Embryonic facial prominence (tissue), 1 donor: ENCODE results near the gene KIF14.
"Not testable (repeated sequence)": the region's sequence is repeated elsewhere in the genome, so short reads cannot be mapped to it uniquely, and the experiment has no call there.

Experiments used
- DNase-seq: peaks from one replicate; pipeline ENCODE4 v3.0.0-alpha.2; 2016; ENCODE audit errors: extremely low spot score

KIF14 gene

DNA sequence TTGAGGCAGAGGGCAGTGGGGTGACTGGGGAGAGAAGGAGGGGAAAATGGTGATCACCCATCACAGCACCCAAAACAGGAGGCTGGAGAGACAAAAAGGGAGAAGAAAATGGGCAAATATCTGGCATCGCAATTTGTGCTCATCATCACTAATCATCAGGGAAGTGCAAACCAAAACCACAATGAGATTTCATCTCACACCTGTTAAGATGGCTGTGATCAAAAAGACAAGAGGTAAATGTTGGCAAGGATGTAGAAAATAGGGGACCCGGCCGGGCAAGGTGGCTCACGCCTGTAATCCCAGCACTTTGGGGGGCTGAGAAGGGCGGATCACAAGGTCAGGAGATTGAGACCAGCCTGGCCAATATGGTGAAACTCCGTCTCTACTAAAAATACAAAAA lies 74.0 kb downstream of the KIF14 start:
- no peak for DNase-seq

DNA sequence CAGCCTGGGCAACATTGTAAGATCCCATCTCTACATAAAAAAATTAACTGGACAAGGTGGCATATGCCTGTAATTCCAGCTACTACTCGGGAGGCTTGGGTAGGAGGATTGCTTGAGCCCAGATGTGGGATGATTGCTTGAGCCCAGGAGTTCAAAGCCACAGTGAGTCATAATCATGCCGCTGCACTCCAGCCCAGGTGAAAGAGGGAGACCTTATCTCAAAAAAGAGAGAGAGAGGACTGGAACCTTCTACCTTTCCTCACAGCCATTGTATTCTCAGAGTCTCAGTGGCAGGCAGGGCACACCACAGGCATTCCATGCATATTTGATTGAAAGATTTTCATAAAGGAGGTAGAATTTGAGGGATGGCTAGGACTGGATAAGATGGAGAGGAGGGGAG lies 78.4 kb downstream of the KIF14 start:
- DNase-seq = no peak

DNA sequence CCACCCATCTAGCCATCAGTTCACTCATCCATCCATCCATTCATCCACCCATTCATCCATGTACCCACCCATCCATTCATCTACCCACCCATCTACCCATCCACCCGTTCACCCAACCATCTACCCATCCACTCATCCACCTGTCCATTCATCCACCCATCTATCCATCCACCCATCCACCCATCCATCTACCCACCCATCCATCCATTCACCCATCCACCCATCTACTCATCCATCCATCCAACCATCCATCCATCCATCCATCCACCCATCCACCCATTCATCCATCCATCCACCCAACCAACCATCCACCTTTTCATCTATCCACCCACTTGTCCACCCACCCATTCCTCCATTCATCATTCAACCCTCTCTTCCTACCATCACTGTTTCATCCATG lies 80.3 kb downstream of the KIF14 start:
- no peak for DNase-seq

DNA sequence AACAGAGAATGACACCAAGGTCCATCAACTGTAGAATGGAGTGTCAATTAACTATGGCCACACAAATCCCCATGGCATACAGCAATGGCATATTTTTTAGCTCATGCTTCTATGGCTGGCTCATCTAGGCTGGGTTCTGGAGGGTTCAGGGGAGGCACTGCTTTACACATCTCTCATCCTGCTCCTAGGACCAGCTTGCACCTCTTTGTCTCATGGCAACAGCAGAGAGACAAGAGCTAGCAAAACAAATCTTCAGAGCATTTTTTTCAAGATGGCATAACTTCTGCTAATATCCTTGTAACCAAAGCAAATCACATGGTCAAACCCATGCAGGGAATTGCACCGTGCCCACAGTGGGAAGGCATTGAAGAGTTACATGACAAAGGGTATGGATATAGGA lies 82.4 kb downstream of the KIF14 start:
- no peak for DNase-seq

DNA sequence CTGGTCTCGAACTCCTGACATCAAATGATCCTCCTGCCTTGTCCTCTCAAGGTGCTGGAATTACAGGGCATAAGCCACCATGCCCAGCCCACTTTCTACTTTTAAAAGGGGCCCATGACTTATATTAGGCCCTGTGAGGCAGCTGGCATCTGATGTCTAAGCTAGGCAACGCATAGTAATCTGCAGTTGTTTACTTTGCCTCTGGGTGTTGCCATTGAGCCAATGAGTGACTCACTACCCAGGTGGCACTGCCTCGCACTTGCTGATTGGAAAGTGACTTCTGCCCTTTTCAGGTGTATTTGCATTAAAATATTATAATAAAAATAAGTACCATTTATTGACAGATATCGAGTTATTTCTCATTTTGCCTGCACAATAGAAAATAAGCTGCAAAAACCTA lies 84.9 kb downstream of the KIF14 start:
- DNase-seq = no peak

DNA sequence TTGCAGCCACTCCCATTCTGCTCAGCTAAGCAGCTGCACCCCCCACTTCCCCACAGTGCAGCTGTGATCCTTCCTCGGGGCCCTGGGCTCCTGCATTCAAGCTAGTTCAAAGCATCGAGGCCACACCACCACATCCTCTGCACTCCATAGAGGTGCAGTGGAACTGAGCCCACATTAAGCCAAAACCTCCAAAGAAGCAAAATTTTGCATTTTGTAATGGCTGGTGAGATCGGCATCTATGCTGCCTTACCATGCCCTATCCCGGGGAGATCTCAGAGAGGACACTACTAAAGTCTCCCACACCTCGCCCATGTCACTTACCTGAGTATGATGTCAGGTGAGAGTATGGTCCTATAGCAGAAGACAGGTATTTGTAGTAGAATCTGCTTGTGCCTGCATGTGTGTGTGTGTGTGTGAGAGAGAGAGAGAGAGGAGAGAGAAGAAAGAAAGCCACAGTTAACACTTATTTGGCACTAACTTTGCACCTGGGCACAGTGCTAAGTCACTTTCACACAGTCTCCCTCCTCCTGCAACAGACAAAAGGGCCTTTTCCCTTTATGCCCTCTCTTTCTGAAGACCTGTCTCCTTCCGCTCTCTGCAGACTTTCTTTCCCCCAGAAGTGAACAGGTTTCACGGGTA lies 89.8 kb downstream of the KIF14 start:
- no peak for DNase-seq

DNA sequence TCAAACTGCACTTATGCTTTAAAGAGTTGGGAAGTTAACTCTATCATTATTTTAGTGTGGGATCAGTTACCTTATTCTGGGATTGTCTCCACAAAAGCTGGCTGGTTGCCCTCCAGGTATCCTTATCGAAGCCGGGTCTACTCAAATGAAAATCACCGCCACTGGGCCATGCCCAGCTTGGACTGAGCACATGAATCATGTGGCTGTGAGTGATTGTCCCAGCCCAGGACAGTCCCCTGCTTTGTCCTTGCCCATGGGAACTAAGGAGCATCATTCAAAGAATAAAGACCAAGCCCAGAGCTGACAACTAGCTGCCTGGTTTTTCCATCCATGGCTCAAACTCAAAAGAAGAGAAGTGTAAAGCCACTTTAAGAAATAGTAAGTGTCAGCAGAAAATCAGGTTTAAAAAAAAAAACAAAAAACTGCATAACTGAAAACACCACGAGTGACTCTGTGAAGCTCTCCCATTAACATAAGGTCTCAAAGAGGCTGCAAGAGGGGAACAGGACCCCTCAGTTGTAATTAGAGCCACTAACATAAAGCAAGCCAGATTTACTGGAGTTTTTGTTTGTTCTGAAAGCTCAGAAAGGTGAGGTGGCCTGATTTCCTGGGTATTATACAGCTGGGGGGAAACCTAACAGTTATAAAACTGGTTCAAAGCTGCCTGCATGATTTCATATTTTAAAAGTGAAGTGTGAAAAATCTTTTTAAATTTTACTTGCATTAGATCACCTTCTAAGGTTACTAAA lies 91.5 kb downstream of the KIF14 start:
- no peak for DNase-seq

DNA sequence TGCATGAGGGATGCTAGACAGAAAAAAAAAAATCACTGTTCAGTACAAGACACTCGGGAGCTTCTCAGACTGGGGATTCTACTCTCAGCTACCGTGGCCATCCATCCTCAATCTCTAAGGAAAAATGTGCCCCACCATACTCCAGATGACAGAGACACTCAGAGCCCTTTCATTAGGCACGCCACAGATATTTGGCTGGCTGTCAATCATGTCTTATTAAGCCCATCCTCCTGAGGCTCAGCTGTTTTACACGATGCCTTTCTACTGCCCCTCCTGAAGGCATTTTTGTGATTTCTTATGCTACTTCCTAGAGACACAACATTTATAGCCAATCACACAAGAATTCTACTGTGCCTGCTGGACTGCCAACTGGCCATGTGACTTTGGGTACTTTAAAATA lies 92.9 kb downstream of the KIF14 start:
- DNase-seq = no peak

DNA sequence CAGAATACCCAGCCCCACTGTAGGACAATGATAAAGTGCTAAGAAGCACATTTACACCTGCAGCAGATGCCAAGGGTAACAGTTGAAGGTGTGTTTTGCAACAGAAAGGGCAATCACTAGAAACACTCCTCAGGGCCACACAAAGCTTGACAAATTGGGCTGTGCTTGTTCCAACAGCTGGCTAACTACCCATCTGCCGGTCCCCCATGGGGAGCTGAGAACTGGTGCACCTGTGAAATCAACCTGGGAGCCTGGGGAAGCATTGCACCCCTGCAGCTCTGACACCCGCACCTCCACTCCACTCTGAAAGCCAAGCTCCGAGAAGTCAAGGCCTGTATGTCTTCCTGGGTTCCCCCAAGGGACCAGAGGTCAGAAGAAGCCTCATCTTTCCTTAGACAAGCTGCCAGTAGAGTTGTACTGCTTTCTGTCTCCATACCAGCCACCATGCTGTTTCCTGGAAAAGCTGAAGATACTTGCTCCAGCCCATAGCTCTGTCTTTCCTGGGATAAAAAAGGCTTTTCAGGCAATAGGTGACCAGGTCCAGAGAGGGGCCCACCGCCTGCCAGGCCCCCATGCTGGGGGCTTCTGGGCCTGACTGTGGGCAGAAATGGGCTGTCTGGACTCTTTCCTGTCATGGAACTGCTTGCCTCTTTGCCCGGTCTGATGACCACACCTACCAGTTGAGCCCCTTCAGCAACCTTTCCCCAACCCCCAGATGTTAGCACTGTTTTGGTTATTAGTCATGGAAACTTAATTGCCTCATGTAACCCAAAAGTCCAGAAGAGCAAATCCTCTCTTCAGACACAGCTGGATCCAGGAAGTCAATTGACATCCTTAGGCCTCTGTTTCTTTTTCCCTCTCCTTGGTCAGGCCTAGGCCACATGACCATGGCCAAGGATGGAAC lies 93.6 kb downstream of the KIF14 start:
- DNase-seq = no peak

DNA sequence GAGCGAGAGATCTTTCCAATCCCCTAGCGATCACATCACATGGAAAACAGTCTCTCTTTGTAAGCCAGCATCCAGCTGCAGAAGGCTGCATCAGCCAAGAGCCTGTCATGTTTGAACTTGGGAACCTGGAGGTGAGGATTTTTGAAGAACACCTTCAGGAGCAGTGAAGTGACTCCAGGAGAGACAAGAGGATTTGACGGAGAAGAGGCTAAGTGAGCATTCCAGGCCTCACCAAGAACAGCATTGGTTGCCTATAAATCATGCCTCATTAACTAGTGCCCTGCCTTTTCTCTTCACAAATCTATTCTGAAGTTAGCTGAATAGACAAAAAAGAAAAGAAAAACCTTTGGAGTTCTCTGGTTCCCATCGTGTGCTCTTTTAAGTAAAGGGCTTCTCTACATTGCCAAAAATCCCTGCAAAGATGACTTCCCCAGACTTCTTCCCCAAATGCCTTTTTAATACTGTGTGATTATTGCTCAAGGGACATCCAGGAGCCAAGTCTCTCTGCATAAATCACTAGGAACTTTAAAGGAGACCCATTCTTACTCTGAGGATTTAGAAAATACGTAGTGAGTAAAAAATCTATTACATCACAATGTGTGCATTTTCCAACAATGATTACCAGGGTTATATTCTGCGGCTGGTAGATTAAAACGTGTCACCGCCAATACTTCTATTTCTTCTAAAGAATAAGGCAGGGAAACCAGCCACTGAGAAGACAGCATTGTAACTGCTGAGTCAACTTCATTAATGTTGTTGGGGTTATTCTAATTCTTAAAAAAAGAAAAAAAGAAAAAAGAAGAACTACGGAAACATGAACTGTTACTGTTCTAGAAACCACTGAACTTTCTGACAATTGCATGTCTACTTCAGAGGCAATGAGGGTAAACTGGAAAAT lies 95.2 kb downstream of the KIF14 start:
- DNase-seq = peak; percentile 46

DNA sequence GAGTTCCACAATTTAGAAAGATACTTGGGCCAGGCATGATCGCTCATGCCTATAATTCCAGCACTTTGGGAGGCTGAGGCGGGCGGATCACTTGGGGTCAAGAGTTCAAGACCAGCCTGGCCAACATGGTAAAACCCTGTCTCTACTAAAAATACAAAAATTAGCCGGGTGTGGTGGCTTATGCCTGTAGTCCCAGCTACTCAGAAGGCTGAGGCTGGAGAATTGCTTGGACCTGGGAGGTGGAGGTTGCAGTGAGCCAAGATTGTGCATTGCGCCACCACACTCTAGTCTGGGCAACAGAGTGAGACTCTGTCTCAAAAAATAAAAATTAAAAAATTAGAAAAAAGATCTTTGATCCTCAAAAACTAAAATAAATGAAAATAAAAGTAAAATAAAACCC lies 96.0 kb downstream of the KIF14 start:
- DNase-seq = not testable (repeated sequence)

DNA sequence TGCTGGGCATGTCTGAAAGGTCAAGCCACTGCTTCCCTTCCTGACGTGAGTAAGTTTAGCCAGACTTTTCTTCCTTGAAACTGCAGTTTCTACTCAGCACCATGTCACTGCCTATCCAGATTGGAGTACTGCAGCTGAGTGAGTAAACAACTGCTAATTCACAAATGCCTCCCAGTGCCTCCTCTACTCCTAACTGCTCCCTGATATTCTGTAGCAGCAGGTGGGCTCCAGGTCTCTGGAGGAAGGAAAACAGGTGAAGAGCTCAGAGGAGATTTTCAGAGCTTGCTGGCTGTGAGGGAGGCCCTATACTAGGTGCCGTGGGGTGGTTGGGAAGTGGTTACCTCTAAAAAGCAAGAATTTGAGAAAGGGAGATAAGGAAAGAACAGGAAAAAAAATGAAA lies 96.5 kb downstream of the KIF14 start:
- no peak for DNase-seq

DNA sequence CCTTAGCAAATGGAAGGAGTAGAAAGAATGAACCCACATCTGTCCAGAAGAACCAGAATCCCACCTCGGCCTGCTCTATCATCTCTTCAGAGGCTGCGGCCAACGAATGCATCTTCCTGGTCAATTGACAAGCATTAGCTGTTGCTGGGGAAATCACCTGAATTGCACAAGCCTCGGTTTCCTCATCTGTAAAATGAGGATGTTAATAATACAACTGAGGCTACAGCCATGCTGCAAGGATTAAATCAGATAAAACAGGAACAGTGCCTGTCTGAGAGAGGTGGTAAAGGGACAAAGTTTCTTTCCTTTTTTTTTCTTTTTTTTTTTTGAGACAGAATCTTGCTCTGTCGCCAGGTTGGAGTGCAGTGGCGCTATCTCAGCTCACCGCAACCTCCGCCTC lies 99.8 kb downstream of the KIF14 start:
- no peak for DNase-seq

DNA sequence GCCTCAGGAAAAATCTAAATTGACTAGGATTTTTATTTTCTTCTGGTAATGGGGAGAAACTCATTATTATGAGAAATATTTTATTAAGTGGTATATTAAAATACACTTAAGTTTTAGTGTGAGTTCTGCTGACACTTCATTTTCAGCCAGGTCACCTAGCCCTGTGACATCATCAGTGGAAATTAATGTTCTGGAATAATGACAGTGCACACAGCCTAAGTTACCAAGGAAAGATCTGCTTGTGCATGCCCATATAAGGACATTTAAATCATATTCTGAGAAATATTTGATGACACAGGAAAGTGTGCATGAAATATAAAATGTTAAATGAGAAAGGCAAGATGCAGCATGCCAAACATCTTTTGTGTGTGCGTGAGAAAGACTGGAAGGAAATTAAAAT lies 102.0 kb downstream of the KIF14 start:
- no peak for DNase-seq

DNA sequence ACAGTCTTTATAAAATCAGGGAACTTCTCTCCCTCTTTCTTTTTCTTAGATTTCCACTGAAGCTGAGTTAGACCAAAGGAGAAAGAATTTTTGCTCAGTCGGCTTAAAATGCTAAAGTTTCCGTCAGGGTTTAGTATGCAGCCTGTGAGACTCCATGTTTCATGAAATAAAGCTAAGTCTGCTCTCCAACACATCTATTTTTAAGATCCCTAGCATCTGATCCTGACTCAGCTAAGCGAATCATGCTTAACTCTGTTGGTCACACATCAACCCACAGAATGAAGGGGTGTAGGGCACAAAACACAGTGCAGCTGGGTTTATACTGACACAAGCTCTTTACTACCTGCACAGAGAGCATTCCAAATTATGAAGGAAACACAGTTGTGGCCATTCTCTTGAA lies 108.4 kb downstream of the KIF14 start:
- no peak for DNase-seq

DNA sequence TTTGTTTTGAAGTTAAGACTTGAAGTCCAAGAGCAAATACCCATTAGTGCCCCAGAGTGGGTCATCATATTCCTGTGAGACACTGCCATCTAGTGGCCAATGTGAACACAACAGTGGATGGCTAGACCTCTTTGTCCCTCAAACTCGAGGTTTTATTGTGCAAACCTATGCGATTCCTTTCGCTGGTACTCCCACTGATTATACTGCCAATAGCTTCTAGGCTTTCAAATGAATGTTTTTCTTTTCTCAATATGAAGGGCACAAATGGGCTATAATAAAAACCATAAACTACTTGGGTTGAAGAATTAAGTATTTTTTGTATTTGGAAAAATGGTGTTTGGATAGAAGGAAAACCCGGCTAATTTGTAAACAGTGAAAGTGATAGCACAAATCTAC lies 110.3 kb downstream of the KIF14 start:
- DNase-seq = peak; percentile 59

DNA sequence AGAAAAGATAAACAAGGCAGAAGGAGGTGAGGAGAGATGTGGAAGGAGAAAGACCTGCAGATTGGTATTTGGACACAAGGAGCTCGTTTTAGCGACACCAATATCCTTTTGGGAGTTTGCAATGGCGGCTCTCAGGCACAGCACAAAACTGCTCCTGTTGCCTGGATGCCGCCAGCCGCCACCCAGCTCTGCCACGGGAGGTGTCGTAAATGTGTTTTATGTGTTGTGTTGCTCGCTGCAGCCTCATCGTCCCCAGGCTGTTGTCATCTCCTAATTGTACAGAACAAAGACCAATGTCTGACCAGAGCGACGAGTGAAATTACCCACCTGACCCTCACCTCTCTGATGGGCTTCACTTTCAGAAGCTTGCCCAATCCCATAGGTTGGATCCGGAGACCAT lies 114.1 kb downstream of the KIF14 start:
- DNase-seq = no peak

DNA sequence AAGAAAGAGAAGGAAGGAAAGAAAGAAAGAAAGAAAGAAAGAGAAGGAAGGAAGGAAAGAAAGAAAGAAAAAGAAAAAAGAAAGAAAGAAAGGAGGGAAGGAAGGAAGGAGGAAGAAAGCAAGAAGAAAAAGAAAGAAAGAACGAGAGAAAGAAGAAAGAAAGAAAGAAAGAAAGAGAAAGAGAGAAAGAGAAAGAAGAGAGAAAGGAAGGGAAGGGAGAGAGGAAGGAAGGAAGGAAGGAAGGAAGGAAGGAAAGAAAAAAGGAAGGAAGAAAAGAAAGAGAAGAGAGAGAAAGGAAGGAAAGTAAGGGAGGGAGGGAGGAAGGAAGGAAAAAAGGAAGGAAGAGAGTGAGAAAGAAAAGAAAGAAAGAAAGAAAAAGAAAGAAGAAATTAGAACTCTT lies 115.3 kb downstream of the KIF14 start:
- no peak for DNase-seq
